ENCODE measurements around the gene MAPRE2.
"Not testable (repeated sequence)": the region's sequence is repeated elsewhere in the genome, so short reads cannot be mapped to it uniquely, and the experiment has no call there.

MAPRE2 gene

GRCh38 chr18:35150195-35150594 is 109.0 kb downstream of the MAPRE2 start:
- not testable (repeated sequence) for DNase-seq (ENCODE audit: low read depth, low spot score)

GRCh38 chr18:35153609-35154272 is 112.5 kb downstream of the MAPRE2 start:
- no peak for DNase-seq (ENCODE audit: low read depth, low spot score)

GRCh38 chr18:35155398-35156117 is 114.3 kb downstream of the MAPRE2 start:
- no peak for DNase-seq (ENCODE audit: low read depth, low spot score)

GRCh38 chr18:35157181-35157580 is 116.0 kb downstream of the MAPRE2 start:
- no peak for DNase-seq (ENCODE audit: low read depth, low spot score)

- DNase-seq (ENCODE audit: low read depth, low spot score): no peak
Observed at GRCh38 chr18:35158728-35159450, 117.7 kb downstream of the MAPRE2 start.

- DNase-seq (ENCODE audit: low read depth, low spot score): no peak
Observed at GRCh38 chr18:35159782-35160181, 118.6 kb downstream of the MAPRE2 start.

- DNase-seq (ENCODE audit: low read depth, low spot score): no peak
Observed at GRCh38 chr18:35161485-35161884, 120.3 kb downstream of the MAPRE2 start.

- no peak for DNase-seq (ENCODE audit: low read depth, low spot score)
Observed at GRCh38 chr18:35161934-35162333, 120.7 kb downstream of the MAPRE2 start.

- DNase-seq (ENCODE audit: low read depth, low spot score): no peak
Observed at GRCh38 chr18:35163014-35163539, 121.9 kb downstream of the MAPRE2 start.

GRCh38 chr18:35163721-35164120 is 122.5 kb downstream of the MAPRE2 start:
- DNase-seq (ENCODE audit: low read depth, low spot score): no peak

GRCh38 chr18:35164133-35164532 is 122.9 kb downstream of the MAPRE2 start:
- no peak for DNase-seq (ENCODE audit: low read depth, low spot score)

GRCh38 chr18:35167332-35167731 is 126.1 kb downstream of the MAPRE2 start:
- no peak for DNase-seq (ENCODE audit: low read depth, low spot score)

GRCh38 chr18:35167857-35168256 is 126.6 kb downstream of the MAPRE2 start:
- DNase-seq (ENCODE audit: low read depth, low spot score): no peak

GRCh38 chr18:35170323-35170722 is 129.1 kb downstream of the MAPRE2 start:
- not testable (repeated sequence) for DNase-seq (ENCODE audit: low read depth, low spot score)

- no peak for DNase-seq (ENCODE audit: low read depth, low spot score)
Observed at GRCh38 chr18:35171315-35171987, 130.2 kb downstream of the MAPRE2 start.

- DNase-seq (ENCODE audit: low read depth, low spot score): no peak
Observed at GRCh38 chr18:35172009-35172408, 130.8 kb downstream of the MAPRE2 start.

GRCh38 chr18:35172451-35173035 is 131.3 kb downstream of the MAPRE2 start:
- no peak for DNase-seq (ENCODE audit: low read depth, low spot score)

- no peak for DNase-seq (ENCODE audit: low read depth, low spot score)
Observed at GRCh38 chr18:35174093-35174731, 133.0 kb downstream of the MAPRE2 start.

- no peak for DNase-seq (ENCODE audit: low read depth, low spot score)
Observed at GRCh38 chr18:35174745-35175144, 133.5 kb downstream of the MAPRE2 start.

GRCh38 chr18:35176925-35177324 is 135.7 kb downstream of the MAPRE2 start:
- no peak for DNase-seq (ENCODE audit: low read depth, low spot score)

- no peak for DNase-seq (ENCODE audit: low read depth, low spot score)
Observed at GRCh38 chr18:35178260-35178659, 137.0 kb downstream of the MAPRE2 start.

Measured in activated naive CD8-positive, alpha-beta T cell treated with anti-CD3 and anti-CD28 coated beads, Interleukin-2, amount 50 U/mL, for 16 hours (primary cell).